HG02642 (cell line): ENCODE results near the gene DENND1A.
"Not testable (repeated sequence)": the region's sequence is repeated elsewhere in the genome, so short reads cannot be mapped to it uniquely, and the experiment has no call there.

ENCODE experiments used
- ATAC-seq: cut with Tn5 transposase; IDR thresholded peaks from one replicate; pipeline ENCODE4 v1.9.1; 2021; ENCODE audit warnings: mild to moderate bottlenecking; ENCODE audit not compliant: unreplicated experiment, poor library complexity

Gene DENND1A

GRCh38 chr9:123411191-123411590, 518.7 kb downstream of the DENND1A start:
- no peak for ATAC-seq

DNA sequence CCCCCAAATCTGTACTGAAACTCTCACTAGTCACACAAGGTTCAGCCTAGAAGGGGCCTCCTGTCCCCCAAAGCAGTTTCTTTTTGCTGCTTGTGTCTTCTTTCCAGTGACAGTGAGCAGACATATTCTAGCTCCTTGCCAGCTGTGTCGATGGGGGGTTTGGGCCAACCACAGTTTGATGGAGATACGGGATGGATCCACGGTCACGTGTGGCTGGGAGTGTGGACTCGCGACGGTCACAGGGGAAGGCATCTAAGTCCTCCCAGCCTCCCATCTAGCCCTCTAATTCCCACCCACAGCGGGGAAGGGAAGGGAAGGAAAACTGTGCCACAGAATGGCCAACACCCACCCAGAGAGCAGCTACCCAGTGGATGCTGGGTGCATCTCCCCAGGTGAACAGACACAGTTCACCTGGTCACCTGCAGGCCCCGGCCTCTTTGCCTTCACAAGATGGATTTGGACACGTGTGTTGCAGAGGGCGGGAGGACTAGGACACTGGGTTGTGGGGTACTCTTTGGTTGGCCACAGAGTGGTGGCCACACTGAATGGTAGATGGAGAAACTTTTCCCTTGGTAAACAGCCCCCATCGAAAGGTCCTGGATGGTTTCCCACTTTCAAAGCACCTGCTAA, 519.5 kb downstream of the DENND1A start:
- no peak for ATAC-seq

- ATAC-seq: no peak
Measured at GRCh38 chr9:123408313-123409262, 521.3 kb downstream of the DENND1A start.

DNA sequence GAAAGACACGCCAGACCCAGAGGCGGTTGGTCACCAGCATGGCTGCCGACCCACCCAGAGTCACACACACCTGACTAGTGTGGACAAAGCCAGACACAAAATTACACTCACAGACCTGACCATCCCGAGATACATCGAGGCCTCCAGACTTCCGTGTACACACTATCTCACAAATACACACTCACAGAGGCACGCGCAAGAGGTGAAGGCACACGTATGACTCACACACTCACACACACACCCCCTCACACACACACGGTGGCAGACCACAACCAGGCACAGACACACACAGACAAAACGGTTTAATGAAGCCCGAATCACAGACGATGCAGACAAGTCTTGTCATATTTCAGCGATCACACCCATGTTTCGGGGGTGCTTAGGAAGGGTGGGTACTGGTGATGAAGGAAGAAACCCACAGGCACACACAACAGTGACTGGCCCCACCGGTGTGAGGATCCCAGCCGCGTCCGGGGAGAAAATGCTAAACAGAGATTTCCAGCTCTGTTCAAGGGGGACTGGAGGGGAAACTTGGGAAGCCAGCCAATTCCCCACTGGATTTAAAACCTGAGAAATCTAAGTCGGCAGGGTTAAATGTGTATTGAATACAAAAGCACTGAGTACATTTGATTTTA, 522.6 kb downstream of the DENND1A start:
- ATAC-seq: no peak

- ATAC-seq: no peak
Measured at GRCh38 chr9:123406691-123407216, 523.2 kb downstream of the DENND1A start.

DNA sequence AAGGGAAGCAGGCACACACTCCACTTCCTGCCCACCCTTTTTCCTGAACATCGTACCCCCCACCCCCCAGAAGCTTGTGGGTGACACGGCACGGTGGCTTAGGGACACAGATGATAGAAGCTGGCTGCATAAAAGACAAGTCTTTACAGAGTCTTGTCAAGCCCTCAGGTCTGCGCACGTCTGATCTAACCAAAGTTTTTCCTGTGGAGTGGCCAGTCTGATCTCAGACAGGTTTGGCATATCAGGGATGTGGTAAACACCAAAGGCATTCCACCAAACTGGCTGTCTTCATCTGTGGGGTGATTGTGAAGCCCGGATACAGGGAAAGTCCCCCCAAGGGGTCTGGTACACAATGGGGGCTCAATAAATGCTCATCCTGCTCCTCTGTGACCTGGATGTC, 523.9 kb downstream of the DENND1A start:
- ATAC-seq: no peak

- no peak for ATAC-seq
Measured at GRCh38 chr9:123402981-123403509, 526.9 kb downstream of the DENND1A start.

DNA sequence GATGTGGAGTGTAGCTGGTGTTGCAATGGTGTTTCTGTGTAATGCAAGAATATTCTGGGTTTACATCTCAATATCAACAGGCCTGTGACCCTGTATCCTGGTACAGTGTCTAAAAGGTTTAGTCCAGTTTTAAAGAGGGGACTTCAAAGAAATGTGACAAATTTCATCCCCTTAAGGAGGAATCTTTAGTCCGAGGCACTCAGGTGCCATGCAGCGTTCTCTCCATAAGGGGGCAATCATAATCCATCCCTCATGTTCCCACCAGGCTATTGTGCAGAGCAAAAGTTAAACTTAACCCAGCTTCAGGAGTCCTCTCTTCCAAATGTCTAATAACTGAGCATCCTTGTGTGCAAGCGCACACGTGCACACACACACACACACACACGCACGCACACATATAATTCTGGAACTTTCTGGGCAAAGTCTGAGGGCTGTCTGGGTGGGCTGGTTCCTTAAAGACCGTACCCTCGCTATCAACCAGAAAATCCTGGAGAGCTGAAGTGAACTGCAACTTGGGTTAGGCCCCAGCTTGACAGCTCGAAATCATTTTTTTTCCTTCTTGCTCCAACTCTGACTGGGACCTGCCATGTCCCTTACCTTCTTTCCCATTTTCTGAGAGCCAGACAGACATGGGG, 527.9 kb downstream of the DENND1A start:
- ATAC-seq: no peak

DNA sequence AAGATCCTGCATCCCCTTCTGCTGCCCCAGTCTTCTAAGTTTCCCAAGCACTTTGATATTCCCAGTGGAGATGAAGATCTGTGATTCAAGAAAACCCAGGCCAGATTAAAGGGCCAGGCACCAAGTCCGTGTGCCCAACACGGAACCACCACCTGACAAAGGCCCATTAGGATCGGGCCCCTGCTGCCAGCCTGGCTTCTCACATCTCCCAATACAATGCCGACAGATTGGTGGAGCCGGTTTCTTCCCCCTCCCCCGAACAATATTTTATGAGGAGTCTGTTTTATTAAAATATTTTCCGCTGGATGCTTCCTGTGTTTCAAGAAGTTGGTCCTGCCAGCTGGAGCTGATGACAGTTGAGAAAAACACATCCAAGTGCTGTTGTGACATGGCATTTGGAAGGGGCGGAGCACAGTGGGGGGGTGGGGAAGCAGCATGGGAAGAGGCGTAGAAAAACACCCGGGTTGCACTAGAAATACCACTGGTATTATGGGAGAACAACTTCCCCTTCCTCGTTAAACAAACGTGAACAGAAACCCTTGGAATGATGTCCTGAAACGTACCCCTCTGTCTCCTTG, 528.9 kb downstream of the DENND1A start:
- ATAC-seq: no peak

DNA sequence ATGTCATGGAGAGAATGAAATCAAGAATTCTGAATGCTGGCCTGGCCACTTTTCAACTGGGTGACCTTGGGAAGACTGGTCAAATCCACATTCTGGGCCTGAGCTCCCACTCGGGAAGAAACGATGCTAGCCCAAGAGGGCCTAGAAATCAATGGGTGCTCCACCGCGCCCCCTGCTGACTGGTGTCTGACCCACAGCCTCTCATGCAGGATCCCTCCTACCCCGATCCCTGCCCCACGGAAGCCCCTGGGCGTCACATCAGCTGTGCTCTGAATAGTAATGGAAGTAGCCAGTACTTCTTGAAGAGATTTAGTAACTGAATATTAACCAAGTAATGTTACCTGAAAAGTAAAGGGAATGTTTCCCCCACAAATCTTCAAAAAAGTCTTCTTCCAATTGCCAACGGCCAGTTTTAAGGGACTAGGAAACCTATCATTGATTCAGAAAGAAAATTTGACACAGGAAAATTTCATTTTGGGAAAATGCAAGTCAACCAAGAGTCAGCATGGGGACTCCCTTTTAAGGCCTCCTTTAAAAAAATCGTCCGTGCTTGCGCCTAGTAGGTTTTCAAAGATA, 530.0 kb downstream of the DENND1A start:
- ATAC-seq: no peak

- not testable (repeated sequence) for ATAC-seq
Measured at GRCh38 chr9:123398938-123399337, 531.0 kb downstream of the DENND1A start.

- no peak for ATAC-seq
Measured at GRCh38 chr9:123397975-123398374, 532.0 kb downstream of the DENND1A start.

- ATAC-seq: no peak
Measured at GRCh38 chr9:123395689-123396511, 534.0 kb downstream of the DENND1A start.

DNA sequence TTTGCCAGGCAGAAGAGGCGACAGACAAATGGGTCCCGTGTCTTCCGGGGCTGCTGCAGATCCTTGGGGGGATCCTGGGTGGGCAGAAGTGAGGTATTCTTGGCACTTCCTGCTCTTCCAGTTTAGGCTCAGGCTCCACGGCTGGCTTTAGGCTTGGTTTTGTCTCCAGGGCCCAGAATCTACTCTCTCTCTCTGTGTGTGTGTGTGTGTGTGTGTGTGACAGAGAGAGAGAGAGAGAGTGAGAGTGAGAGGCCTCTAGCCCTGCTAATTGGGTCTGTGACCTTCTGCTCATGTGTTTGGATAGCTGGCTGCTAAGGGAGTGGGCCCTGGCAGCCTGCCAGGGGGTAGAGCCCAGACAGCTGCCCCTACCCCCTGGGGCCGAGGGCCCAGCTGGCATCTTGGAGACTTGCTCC, 534.6 kb downstream of the DENND1A start:
- ATAC-seq: no peak

DNA sequence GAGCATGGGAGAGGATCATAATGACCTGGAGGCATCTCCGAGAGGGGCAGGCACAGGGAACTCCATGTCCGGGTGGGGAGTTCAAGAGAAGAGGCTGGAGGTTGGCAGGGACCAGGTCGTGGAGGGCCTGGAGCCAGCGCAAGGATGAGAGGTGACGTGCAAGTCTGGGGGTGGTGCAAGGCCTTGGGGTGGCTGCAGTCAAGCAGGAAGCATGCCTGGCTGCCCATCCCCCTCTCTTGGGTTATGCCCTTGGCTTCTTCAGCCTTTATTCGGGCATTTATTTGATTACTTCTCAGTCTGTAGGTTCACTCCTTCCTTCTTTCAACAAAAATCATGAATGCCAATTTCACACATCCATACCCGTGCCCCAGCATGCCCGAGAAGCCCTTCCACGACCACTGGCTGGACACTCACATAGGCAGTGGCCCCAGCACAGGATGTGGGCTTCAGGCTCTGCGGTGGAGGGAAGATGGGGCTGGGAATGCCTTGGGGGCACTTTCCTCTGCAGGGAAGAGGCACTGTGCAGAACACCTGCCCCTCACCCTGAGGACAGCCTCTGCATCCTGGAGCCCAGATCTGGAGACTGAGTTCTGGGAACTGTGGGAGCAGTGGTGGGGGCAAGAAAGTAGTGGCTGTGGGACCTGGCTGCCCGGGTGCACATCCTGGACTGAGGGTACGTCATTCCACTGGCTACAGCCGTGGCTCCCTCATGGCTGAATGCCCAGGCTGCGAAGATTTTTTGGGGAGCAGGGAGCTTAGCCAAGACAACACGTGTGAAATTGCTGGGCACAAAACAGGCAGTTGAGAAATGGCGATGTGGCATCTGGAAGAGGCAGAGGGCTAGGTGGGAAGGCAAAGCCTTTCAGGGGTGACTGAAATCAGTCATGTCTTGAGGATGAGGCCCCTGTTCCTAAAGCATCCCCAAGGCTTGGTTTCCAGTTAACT, 535.4 kb downstream of the DENND1A start:
- ATAC-seq: no peak

DNA sequence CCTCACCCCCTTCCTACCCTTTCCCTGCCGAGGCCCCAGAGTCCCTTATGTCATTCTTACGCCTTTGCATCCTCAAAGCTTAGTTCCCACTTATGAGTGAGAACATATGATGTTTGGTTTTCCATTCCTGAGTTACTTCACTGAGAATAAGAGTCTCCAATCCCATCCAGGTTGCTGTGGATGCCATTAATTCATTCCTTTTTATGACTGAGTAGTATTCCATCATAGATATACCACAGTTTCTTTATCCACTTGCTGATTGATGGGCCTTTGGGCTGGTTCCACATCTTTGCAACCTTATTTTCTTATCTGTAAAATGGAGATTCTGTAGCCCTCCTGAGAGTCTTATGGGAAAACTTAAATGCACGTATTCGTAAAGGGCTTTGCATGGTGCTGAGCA, 537.1 kb downstream of the DENND1A start:
- no peak for ATAC-seq

- no peak for ATAC-seq
Measured at GRCh38 chr9:123391946-123392345, 538.0 kb downstream of the DENND1A start.

- no peak for ATAC-seq
Measured at GRCh38 chr9:123391233-123391632, 538.7 kb downstream of the DENND1A start.
